Naive thymus-derived CD4-positive, alpha-beta T cell (primary cell): ENCODE data around the gene DNAJC5G. TPM values are rescaled to one million over a fixed set of nuclear protein-coding genes. Genes with fewer than 3 reads are reported as not detected.

Experiments used
- ATAC-seq: fragments of 150-1000 bp; cut with Tn5 transposase; 2 replicates; pipeline ENCODE4 v1.10.0; 2021; ENCODE audit warnings: mild to moderate bottlenecking, moderate library complexity
- CTCF ChIA-PET: fragments of 350-600 bp; sonication (Branson Sonifier 250); formaldehyde crosslinking; loops from one replicate; lab custom pipeline; 2021; ENCODE audit warnings: antibody characterized with exemption; lab: Charles Lee
- POLR2A ChIA-PET: fragments of 350-600 bp; sonication (Branson Sonifier 250); formaldehyde crosslinking; loops from one replicate; lab custom pipeline; 2021; ENCODE audit warnings: antibody characterized with exemption, inconsistent platforms; lab: Charles Lee
- DNase-seq, 9 donors: peaks; one replicate each; pipeline versions ENCODE4 v3.0.0 to v3.0.0-alpha.2; 2020 to 2022; ENCODE audit warnings: mixed read lengths in 1 of 9
- H3K27ac ChIP-seq: one replicate; pipeline ENCODE4 v1.7.0; 2013; ENCODE audit warnings: mild to moderate bottlenecking, low read depth, low read length, moderate library complexity
- H3K27me3 ChIP-seq, 2 donors: one replicate each; pipeline ENCODE4 v1.7.0; 2013; ENCODE audit warnings: low read length in 2 of 2, mild to moderate bottlenecking in 2 of 2, moderate library complexity in 2 of 2; ENCODE audit not compliant: control insufficient read depth in 2 of 2, insufficient read depth in 2 of 2
- H3K36me3 ChIP-seq, 3 experiments: 1 replicate in 2 of 3; 2 replicates in 1 of 3; pipeline ENCODE4 v1.7.0; 2013; ENCODE audit warnings: low read length in 3 of 3, mild to moderate bottlenecking in 3 of 3, moderate library complexity in 1 of 3; ENCODE audit not compliant: insufficient read depth in 3 of 3, control insufficient read depth in 2 of 3
- H3K4me1 ChIP-seq, 2 donors: one replicate each; pipeline ENCODE4 v1.7.0; 2013; ENCODE audit warnings: low read length in 2 of 2, mild to moderate bottlenecking in 2 of 2, moderate library complexity in 1 of 2; ENCODE audit not compliant: control insufficient read depth in 2 of 2, insufficient read depth in 2 of 2
- H3K4me3 ChIP-seq: 2 replicates; pipeline ENCODE4 v1.7.0; 2013; ENCODE audit warnings: mild to moderate bottlenecking, low read length
- H3K9me3 ChIP-seq, 3 experiments: 1 replicate in 2 of 3; 2 replicates in 1 of 3; pipeline ENCODE4 v1.7.0; 2013; ENCODE audit warnings: low read length in 3 of 3; ENCODE audit not compliant: control insufficient read depth in 2 of 3
- H3K27ac Mint-ChIP-seq, 9 donors: one replicate each; pipeline ENCODE4 v1.8.0; 2020 to 2022; ENCODE audit warnings: mixed read lengths in 9 of 9, mild to moderate bottlenecking in 8 of 9, moderate library complexity in 5 of 9, inconsistent platforms in 2 of 9
- H3K27me3 Mint-ChIP-seq, 5 donors: one replicate each; pipeline ENCODE4 v1.8.0; 2021 to 2022; ENCODE audit warnings: mixed read lengths in 5 of 5, mild to moderate bottlenecking in 1 of 5
- H3K36me3 Mint-ChIP-seq, 5 donors: one replicate each; pipeline ENCODE4 v1.8.0; 2020 to 2022; ENCODE audit warnings: mixed read lengths in 5 of 5, mild to moderate bottlenecking in 3 of 5, inconsistent platforms in 1 of 5
- H3K4me1 Mint-ChIP-seq, 7 donors: one replicate each; pipeline ENCODE4 v1.8.0; 2020 to 2022; ENCODE audit warnings: mixed read lengths in 7 of 7, mild to moderate bottlenecking in 3 of 7, inconsistent platforms in 1 of 7
- H3K4me3 Mint-ChIP-seq, 10 donors: one replicate each; pipeline ENCODE4 v1.8.0; 2020 to 2022; ENCODE audit warnings: mild to moderate bottlenecking in 10 of 10, mixed read lengths in 10 of 10, moderate library complexity in 6 of 10, inconsistent platforms in 2 of 10
- H3K9me3 Mint-ChIP-seq, 11 donors: one replicate each; pipeline ENCODE4 v1.8.0; 2020 to 2022; ENCODE audit warnings: mixed read lengths in 11 of 11, mild to moderate bottlenecking in 4 of 11, inconsistent platforms in 1 of 11, moderate library complexity in 1 of 11
- intact Hi-C, 2 donors: fragments of 100-400 bp; cut with micrococcal nuclease; formaldehyde crosslinking; loops; one replicate each; pipeline ENCODE4 v1.15.1; 2023
- polyA plus RNA-seq, 2 donors: library from polyadenylated mRNA; unstranded; fragments of 300-500 nt; fragmentation: Illumina TruSeq; gene quantifications; one replicate each; pipeline ENCODE4 v1.2.3, GENCODE V29; 2021
- total RNA-seq, 6 experiments: library from RNA in 5 of 6; stranded (reverse) in 5 of 6; gene quantifications; 1 replicate in 5 of 6; 2 replicates in 1 of 6; pipeline ENCODE4 v1.2.3 and lab custom pipeline; 2021 to 2026

The DNAJC5G gene
- total and polyA plus RNA-seq, 7 experiments from 2014 or later, result not detected

DNA sequence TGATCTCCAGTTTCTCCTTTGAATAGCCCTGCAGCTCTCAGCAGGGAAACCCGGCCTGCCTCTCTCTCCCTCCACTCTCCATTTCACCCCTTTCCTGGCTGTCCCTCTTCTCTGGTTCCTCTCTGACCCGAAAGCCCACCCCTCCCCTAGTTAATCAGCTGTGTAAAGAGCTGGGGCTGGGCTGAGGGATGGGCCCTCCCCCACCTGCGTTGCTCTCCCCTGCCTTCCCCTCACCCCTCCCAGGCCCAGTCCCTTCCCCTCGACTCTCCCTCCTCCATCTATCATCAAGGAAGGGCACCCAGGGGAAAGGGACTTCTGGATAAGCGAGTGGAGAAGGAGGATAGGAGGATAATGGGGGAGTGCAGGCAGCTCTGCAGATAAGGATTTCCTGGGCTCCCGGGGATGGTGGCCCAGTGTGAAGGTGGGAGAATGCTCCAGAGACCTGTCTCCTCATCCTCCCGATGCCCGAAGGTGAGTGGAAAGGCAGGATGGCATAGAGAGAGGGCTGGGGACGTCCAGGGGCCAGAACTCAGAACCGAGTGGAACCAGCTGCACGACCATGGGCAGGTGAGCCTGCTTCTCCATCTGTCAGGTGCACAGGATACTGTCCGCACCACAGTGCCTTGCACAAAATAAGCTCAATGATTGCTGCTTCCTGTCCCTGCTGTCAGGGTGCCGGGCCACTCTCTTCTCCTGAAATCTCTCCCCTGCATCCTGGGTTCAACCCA is 24.4 kb upstream of the DNAJC5G start:
- Histone ChIP-seq H3K4me3 (no peak overlapping the region), H3K36me3 (no peaks in the 10 kb centered on the region), H3K27me3 (peaks cover 0 to 4% of the 10 kb centered on the region in 2 donors), H3K9me3 (no peaks in the 10 kb centered on the region), H3K27ac (no peak overlapping the region), H3K4me1 (no peaks in the 10 kb centered on the region)
- ATAC-seq, result no peak
- no peak overlapping the region for H3K4me3 Mint-ChIP-seq
- H3K27me3 Mint-ChIP-seq, result peaks cover 6 to 28% (median 19%) of the 10 kb centered on the region in 5 donors
- CTCF ChIA-PET, result interaction anchor here (0.7 to 1.0 kb wide), 3 partner anchors 29 to 33 kb away, joined by 3 to 4 read pairs (median 4); partner anchors contain the start of gene TRIM54
- H3K4me1 Mint-ChIP-seq, result peaks cover 0 to 6% (median 0%) of the 10 kb centered on the region in 7 donors
- no peaks in the 10 kb centered on the region for H3K9me3 Mint-ChIP-seq
- H3K36me3 Mint-ChIP-seq, result no peaks in the 10 kb centered on the region
- peak overlapping the region in 1 of 9 donors; percentile 4 for H3K27ac Mint-ChIP-seq
- DNase-seq, result no peak
- intact Hi-C loops, result loop anchor here (1.0 to 2.0 kb wide), 3 partner anchors 29 to 52 kb away; no protein-coding TSS in a partner anchor
- POLR2A ChIA-PET, result no interaction called here

DNA sequence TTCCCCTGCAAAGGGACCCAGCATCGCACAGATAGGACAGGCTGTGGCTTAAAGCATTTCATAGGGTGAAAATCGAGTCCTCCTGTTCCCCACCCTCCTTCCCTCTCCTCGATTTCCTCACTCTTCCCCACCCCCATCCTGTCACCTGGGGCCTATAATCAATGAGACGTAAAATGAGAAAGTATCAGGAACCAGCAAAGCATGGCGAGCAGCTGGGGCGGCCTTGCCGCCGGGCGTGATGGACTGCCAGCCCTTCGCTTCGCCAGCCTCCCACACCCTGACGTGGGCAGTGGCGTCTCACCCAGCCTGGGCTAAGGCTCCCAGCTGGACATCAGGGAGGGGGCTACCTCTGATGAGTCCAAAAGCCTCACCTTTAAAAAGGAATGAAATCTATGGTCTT is 23.5 kb upstream of the DNAJC5G start:
- CTCF ChIA-PET, result interaction anchor here (0.9 to 1.0 kb wide), 2 partner anchors 28 to 31 kb away, joined by 4 read pairs; partner anchors contain the start of gene TRIM54
- Histone ChIP-seq H3K27me3 (peaks cover 0 to 4% of the 10 kb centered on the region in 2 donors), H3K9me3 (no peaks in the 10 kb centered on the region), H3K36me3 (no peaks in the 10 kb centered on the region), H3K27ac (no peak overlapping the region), H3K4me1 (no peaks in the 10 kb centered on the region), H3K4me3 (no peak overlapping the region)
- POLR2A ChIA-PET, result no interaction called here
- peaks cover 0 to 6% (median 0%) of the 10 kb centered on the region in 7 donors for H3K4me1 Mint-ChIP-seq
- H3K36me3 Mint-ChIP-seq, result no peaks in the 10 kb centered on the region
- no peak overlapping the region for H3K4me3 Mint-ChIP-seq
- intact Hi-C loops, result loop anchor here in 1 of 2 donors (2.0 kb wide), 1 partner anchor 51 kb away; no protein-coding TSS in a partner anchor
- H3K27me3 Mint-ChIP-seq, result peaks cover 13 to 37% (median 26%) of the 10 kb centered on the region in 5 donors
- no peaks in the 10 kb centered on the region for H3K9me3 Mint-ChIP-seq
- H3K27ac Mint-ChIP-seq, result no peak overlapping the region
- DNase-seq (no peak), ATAC-seq (no peak)

DNA sequence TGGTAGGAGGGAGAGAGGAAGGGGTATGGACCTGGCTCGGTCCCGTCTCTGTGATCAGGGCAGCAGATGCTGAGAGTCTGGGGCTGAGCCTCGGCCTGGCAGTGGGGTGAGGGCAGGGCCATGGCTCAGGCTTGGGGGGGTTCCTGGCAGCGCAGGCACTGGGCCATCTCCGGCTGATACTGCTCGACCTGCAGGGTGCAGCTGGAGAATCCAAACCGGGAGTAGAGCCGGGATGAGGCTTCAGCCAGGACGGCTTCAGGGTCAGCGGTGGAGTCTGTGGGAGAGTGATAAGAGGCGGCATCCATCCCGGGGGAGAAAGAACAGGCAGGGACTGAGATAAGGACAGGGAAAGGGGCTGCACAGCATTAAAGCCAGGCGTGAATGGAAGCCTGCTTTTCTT is 20.0 kb upstream of the DNAJC5G start:
- Histone ChIP-seq H3K4me3 (no peak overlapping the region), H3K36me3 (no peaks in the 10 kb centered on the region), H3K9me3 (no peaks in the 10 kb centered on the region), H3K27me3 (peaks cover 4 to 9% of the 10 kb centered on the region in 2 donors), H3K4me1 (no peaks in the 10 kb centered on the region), H3K27ac (no peak overlapping the region)
- intact Hi-C loops, result no loop called here
- no peaks in the 10 kb centered on the region for H3K36me3 Mint-ChIP-seq
- POLR2A ChIA-PET, result no interaction called here
- H3K4me1 Mint-ChIP-seq, result peaks cover 0 to 5% (median 0%) of the 10 kb centered on the region in 7 donors
- no peak overlapping the region for H3K27ac Mint-ChIP-seq
- DNase-seq, result no peak
- CTCF ChIA-PET, result interaction anchor here (0.6 to 1.1 kb wide), 2 partner anchors 21 to 23 kb away, joined by 3 to 4 read pairs; no protein-coding TSS in a partner anchor
- no peak for ATAC-seq
- no peaks in the 10 kb centered on the region for H3K9me3 Mint-ChIP-seq
- no peak overlapping the region for H3K4me3 Mint-ChIP-seq
- H3K27me3 Mint-ChIP-seq, result peaks cover 37 to 68% (median 47%) of the 10 kb centered on the region in 5 donors

DNA sequence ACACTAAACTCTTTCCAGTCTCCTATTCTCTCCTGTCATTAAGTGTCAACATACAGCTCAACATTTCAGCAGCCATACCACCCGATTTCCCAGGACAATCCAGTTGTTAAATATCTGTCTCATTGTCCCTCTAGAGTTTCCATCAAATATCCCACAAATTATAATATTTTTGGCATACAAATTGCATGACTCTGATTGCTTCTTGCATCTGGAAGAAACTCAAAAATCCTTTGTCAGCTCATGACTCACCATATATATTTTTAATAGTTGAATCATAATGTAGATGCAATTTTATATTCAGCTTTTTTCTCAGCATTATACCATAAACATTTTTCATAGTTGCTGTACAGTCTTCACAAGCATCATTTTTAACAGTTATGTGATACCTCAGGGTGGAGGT is 19.6 kb upstream of the DNAJC5G start:
- intact Hi-C loops, result no loop called here
- H3K9me3 Mint-ChIP-seq, result no peaks in the 10 kb centered on the region
- Histone ChIP-seq H3K4me3 (no peak overlapping the region), H3K36me3 (no peaks in the 10 kb centered on the region), H3K27ac (no peak overlapping the region), H3K27me3 (peaks cover 4 to 9% of the 10 kb centered on the region in 2 donors), H3K4me1 (no peaks in the 10 kb centered on the region), H3K9me3 (no peaks in the 10 kb centered on the region)
- H3K27ac Mint-ChIP-seq, result no peak overlapping the region
- CTCF ChIA-PET, result interaction anchor here (0.6 to 1.1 kb wide), 2 partner anchors 21 to 22 kb away, joined by 3 to 4 read pairs; no protein-coding TSS in a partner anchor
- no peak overlapping the region for H3K4me3 Mint-ChIP-seq
- ATAC-seq (no peak), DNase-seq (no peak)
- no peaks in the 10 kb centered on the region for H3K36me3 Mint-ChIP-seq
- POLR2A ChIA-PET, result no interaction called here
- peaks cover 0 to 6% (median 1%) of the 10 kb centered on the region in 7 donors for H3K4me1 Mint-ChIP-seq
- H3K27me3 Mint-ChIP-seq, result peaks cover 42 to 69% (median 52%) of the 10 kb centered on the region in 5 donors

DNA sequence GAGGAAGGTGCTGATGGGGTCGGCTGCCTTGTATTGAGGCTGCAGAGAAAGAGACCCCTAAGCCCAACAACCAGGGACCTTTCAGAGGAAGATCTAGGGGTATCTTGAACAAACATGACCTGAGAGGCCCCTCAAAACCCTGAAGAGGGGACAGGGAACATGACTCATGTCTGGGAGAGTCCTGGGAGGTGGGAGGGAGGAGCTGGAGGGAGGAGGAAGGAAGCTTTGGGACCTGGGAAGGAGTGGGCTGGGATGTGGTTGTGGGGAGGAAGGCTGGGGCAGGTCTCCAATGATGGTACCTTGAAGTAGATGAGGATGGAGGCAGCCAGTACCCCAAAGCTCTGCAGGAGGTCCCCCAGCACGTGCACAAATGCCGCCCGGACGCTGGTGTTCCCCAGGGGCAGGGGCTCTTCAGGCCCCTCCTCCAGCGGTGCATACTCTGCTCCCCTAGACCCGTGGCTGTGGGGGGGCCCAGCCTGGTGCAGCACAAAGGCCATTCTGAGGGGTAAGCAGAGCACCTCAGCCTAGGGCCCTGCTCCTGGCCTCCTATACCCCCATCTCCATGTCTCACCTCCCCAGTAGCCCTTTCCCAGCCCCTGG is 18.3 kb upstream of the DNAJC5G start:
- DNase-seq (no peak), ATAC-seq (no peak)
- Histone ChIP-seq H3K36me3 (no peaks in the 10 kb centered on the region), H3K4me3 (no peak overlapping the region), H3K9me3 (no peaks in the 10 kb centered on the region), H3K4me1 (peaks cover 0 to 5% of the 10 kb centered on the region in 2 donors), H3K27ac (no peak overlapping the region), H3K27me3 (peaks cover 0 to 18% of the 10 kb centered on the region in 2 donors)
- Mint-ChIP-seq H3K4me1 (peaks cover 6 to 14% (median 13%) of the 10 kb centered on the region in 7 donors), H3K27me3 (peaks cover 54 to 74% (median 65%) of the 10 kb centered on the region in 5 donors), H3K9me3 (no peaks in the 10 kb centered on the region), H3K36me3 (no peaks in the 10 kb centered on the region), H3K27ac (no peak overlapping the region), H3K4me3 (no peak overlapping the region)
- CTCF ChIA-PET, result interaction anchor here (1.0 kb wide), 1 partner anchor 295 kb away, joined by 3 read pairs; no protein-coding TSS in a partner anchor
- intact Hi-C loops, result no loop called here
- POLR2A ChIA-PET, result no interaction called here

DNA sequence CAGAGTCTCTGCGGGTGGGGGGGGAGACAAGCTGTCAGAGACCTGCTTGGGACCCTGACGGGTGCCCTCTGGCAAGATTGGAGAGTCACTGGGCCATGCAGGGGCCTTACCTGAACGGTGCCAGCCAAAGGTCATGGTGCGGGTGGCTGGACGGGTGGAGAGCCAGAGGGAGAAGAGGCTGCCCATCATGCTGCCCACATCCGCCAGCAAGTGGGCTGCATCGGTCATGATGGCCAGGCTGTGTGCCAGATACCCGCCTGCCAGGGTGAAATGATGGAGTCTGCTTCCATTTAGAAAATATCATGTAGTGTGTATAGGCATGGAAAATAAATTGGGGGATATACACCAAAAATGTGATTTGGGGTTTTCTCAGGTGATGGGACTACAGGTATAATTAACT is 17.2 kb upstream of the DNAJC5G start:
- intact Hi-C loops, result no loop called here
- POLR2A ChIA-PET, result no interaction called here

More for the DNA sequence above, 17.2 kb upstream of the DNAJC5G start:
- no peak overlapping the region for H3K27ac ChIP-seq
- no peak overlapping the region for H3K4me3 ChIP-seq
- Mint-ChIP-seq H3K4me1 (peaks cover 6 to 16% (median 14%) of the 10 kb centered on the region in 7 donors), H3K4me3 (no peak overlapping the region), H3K36me3 (peaks cover 0 to under 1% (median 0%) of the 10 kb centered on the region in 5 donors), H3K27me3 (peaks cover 54 to 74% (median 66%) of the 10 kb centered on the region in 5 donors), H3K9me3 (no peaks in the 10 kb centered on the region), H3K27ac (no peak overlapping the region)
- CTCF ChIA-PET, result no interaction called here
- H3K9me3 ChIP-seq, result no peaks in the 10 kb centered on the region
- peaks cover 0 to 21% of the 10 kb centered on the region in 2 donors for H3K27me3 ChIP-seq
- ATAC-seq (no peak), DNase-seq (no peak)
- no peaks in the 10 kb centered on the region for H3K36me3 ChIP-seq
- peaks cover 0 to 6% of the 10 kb centered on the region in 2 donors for H3K4me1 ChIP-seq
